Measurements from ENCODE around the gene SNX32. TPM values are rescaled to one million over a fixed set of nuclear protein-coding genes. Genes with fewer than 3 reads are reported as not detected.
A peak's percentile ranks its signal among the peaks of the same experiment; 100 is the strongest.

Gene SNX32
- total and polyA plus RNA-seq, 9 of the 15 experiments (the other 6 are each of a cell fraction or from before 2014, with no cell fraction given), result 0.03 TPM; not detected in 7

DNA sequence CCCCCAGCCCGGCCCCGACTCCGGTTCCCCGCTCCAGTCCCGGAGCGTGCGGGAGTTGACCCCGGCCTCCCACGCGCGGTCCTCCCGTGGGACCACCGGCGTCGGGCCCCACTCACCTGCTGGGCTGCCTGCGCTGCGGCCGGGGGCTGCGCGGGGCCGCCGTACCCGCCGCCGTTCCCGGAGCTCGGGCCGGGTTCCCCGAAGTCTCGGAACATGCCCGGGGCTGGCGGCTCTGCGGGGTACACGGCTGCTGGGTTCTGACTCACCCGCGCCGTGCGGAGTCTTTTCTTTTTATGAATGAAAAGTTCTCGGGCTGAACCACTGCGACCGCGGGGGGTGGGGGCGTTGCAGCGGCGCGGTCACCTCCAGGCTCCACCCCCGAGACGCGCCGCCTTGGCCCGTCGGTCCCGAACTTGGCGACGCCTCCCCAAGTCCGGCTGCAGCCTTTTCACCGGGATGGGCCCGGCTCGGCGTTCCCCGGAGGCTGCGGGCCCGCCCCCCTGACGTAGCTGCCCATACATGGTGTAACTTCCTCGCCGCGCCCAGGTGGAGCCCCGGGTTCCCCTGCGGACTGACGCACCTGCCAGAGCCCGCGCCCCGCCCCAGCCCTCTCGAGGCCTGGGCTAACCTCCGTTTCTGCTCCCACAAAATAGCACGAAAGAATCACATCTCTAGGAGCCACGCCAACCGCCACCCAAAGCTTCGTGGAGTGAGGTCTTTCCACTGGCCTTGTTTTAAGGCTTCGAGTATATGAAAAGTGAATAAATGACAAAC is 66.5 kb downstream of the SNX32 start, which contains the start of gene FOSL1 (continued):
- TF ChIP-seq, protein P1, sequence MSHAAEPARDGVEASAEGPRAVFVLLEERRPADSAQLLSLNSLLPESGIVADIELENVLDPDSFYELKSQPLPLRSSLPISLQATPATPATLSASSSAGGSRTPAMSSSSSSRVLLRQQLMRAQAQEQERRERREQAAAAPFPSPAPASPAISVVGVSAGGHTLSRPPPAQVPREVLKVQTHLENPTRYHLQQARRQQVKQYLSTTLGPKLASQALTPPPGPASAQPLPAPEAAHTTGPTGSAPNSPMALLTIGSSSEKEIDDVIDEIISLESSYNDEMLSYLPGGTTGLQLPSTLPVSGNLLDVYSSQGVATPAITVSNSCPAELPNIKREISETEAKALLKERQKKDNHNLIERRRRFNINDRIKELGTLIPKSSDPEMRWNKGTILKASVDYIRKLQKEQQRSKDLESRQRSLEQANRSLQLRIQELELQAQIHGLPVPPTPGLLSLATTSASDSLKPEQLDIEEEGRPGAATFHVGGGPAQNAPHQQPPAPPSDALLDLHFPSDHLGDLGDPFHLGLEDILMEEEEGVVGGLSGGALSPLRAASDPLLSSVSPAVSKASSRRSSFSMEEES (CRISPR knock-in tag; IDR thresholded peaks at IDR 0.05), result no peak
- TF ChIP-seq HEY1 (CRISPR knock-in tag; IDR thresholded peaks at IDR 0.05; ENCODE audit: borderline replicate concordance), result no peak
- TF ChIP-seq CHCHD3 (CRISPR knock-in tag; IDR thresholded peaks at IDR 0.05), result no peak; the same call in 1 of the 2 replicates
- TF ChIP-seq CBX8 (IDR thresholded peaks at IDR 0.05; ENCODE audit: borderline replicate concordance, extremely low read depth, low read depth, low read length, poor library complexity, severe bottlenecking), result no peak
- TF ChIP-seq, protein P2, sequence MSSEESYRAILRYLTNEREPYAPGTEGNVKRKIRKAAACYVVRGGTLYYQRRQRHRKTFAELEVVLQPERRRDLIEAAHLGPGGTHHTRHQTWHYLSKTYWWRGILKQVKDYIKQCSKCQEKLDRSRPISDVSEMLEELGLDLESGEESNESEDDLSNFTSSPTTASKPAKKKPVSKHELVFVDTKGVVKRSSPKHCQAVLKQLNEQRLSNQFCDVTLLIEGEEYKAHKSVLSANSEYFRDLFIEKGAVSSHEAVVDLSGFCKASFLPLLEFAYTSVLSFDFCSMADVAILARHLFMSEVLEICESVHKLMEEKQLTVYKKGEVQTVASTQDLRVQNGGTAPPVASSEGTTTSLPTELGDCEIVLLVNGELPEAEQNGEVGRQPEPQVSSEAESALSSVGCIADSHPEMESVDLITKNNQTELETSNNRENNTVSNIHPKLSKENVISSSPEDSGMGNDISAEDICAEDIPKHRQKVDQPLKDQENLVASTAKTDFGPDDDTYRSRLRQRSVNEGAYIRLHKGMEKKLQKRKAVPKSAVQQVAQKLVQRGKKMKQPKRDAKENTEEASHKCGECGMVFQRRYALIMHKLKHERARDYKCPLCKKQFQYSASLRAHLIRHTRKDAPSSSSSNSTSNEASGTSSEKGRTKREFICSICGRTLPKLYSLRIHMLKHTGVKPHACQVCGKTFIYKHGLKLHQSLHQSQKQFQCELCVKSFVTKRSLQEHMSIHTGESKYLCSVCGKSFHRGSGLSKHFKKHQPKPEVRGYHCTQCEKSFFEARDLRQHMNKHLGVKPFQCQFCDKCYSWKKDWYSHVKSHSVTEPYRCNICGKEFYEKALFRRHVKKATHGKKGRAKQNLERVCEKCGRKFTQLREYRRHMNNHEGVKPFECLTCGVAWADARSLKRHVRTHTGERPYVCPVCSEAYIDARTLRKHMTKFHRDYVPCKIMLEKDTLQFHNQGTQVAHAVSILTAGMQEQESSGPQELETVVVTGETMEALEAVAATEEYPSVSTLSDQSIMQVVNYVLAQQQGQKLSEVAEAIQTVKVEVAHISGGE (CRISPR knock-in tag; IDR thresholded peaks at IDR 0.05), result no peak
- no peak for TF ChIP-seq FOXJ2 (tag; IDR thresholded peaks at IDR 0.05)
- no peak for TF ChIP-seq XRCC3 (IDR thresholded peaks at IDR 0.05)
- TF ChIP-seq PRPF4 (IDR thresholded peaks at IDR 0.05; ENCODE audit: insufficient read depth, low read depth, low read length, poor library complexity, severe bottlenecking), result peak; percentile 90
- no peak for TF ChIP-seq ZNF316 (IDR thresholded peaks at IDR 0.05)
- peak; percentile 97 for TF ChIP-seq POLR2A (conservative IDR thresholded peaks at IDR 0.05)
- TF ChIP-seq GABPB1 (CRISPR knock-in tag; IDR thresholded peaks at IDR 0.05), result no peak
- TF ChIP-seq SNRNP70 (optimal IDR thresholded peaks at IDR 0.05; ENCODE audit: low read depth, low read length), result no peak
- peak; percentile 91 for TF ChIP-seq SUPT5H (IDR thresholded peaks at IDR 0.05)
- TF ChIP-seq, protein P3, sequence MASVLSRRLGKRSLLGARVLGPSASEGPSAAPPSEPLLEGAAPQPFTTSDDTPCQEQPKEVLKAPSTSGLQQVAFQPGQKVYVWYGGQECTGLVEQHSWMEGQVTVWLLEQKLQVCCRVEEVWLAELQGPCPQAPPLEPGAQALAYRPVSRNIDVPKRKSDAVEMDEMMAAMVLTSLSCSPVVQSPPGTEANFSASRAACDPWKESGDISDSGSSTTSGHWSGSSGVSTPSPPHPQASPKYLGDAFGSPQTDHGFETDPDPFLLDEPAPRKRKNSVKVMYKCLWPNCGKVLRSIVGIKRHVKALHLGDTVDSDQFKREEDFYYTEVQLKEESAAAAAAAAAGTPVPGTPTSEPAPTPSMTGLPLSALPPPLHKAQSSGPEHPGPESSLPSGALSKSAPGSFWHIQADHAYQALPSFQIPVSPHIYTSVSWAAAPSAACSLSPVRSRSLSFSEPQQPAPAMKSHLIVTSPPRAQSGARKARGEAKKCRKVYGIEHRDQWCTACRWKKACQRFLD (CRISPR knock-in tag; IDR thresholded peaks at IDR 0.05), result peak; percentile 68
- TF ChIP-seq, protein P4, sequence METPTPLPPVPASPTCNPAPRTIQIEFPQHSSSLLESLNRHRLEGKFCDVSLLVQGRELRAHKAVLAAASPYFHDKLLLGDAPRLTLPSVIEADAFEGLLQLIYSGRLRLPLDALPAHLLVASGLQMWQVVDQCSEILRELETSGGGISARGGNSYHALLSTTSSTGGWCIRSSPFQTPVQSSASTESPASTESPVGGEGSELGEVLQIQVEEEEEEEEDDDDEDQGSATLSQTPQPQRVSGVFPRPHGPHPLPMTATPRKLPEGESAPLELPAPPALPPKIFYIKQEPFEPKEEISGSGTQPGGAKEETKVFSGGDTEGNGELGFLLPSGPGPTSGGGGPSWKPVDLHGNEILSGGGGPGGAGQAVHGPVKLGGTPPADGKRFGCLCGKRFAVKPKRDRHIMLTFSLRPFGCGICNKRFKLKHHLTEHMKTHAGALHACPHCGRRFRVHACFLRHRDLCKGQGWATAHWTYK (CRISPR knock-in tag; IDR thresholded peaks at IDR 0.05), result no peak
- TF ChIP-seq, protein P5, sequence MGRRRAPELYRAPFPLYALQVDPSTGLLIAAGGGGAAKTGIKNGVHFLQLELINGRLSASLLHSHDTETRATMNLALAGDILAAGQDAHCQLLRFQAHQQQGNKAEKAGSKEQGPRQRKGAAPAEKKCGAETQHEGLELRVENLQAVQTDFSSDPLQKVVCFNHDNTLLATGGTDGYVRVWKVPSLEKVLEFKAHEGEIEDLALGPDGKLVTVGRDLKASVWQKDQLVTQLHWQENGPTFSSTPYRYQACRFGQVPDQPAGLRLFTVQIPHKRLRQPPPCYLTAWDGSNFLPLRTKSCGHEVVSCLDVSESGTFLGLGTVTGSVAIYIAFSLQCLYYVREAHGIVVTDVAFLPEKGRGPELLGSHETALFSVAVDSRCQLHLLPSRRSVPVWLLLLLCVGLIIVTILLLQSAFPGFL (CRISPR knock-in tag; IDR thresholded peaks at IDR 0.05), result 0 out of 2 replicates have a peak, but pooled peaks have one; percentile 26
- no peak for TF ChIP-seq ZC3H11A (IDR thresholded peaks at IDR 0.05; ENCODE audit: low read depth, low read length)
- TF ChIP-seq E2F3 (CRISPR knock-in tag; IDR thresholded peaks at IDR 0.05), result no peak
